DMS 273 treated with DMSO at 0.1 percent for 48 hours (cell line): Measurements from ENCODE around the gene LARP1.
"Not testable (repeated sequence)": the region's sequence is repeated elsewhere in the genome, so short reads cannot be mapped to it uniquely, and the experiment has no call there.

Experiments used
- DNase-seq: peaks from one replicate; lab custom pipeline; 2025; lab: John Stamatoyannopoulos, UW

LARP1 gene

DNA sequence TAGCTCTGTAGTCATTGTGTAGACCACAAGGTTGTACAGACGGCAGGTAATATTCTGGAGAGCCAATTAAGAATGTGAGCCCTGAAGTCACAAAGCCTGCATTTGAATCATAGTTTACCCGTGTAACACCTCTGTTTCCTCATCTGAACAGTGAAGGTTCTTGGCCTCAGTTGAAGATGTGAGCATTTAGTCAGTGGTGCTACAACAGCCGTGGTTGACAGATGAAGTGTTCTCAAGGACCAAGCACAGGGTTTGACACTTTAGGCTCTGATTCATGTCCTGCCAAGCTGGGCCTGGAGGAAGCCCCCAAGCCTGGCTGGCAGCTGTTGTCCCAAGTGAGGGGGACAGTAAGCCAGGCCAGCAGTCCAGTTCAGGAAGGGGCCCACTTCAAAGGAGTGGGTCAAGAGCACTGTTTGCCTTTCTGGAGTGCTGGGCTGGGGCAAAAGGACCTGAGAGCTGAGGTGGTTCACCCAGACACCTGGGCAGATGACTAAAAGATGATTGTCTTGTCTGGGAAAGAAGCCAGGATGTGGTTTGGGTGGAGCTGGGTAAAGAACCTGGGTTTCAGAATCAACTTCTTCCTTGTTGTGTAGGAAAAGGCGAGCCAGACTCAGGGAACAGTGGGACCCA, 74.5 kb downstream of the LARP1 start:
- no peak for DNase-seq

- no peak for DNase-seq
Measured at GRCh38 chr5:154830219-154830595, 75.0 kb downstream of the LARP1 start.

DNA sequence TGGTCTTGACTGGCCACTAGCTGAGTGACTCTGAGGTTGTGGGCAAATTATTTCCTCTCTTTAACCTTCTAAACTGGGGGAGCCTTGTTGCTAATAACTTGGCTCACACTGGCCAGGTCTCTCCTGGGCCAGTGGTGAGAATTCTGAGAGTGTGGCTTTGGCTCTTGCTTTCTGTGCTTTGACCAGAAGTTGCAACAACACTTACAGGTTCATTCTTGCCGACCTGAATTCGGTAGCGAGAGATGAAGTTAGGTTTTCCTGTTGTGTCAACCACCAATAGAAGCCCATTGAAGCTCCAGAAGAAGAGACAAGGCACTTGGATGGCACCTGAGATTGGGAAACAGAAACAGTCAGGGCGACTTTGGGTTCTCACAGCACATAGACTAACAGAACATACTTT, 75.4 kb downstream of the LARP1 start:
- DNase-seq = no peak

DNA sequence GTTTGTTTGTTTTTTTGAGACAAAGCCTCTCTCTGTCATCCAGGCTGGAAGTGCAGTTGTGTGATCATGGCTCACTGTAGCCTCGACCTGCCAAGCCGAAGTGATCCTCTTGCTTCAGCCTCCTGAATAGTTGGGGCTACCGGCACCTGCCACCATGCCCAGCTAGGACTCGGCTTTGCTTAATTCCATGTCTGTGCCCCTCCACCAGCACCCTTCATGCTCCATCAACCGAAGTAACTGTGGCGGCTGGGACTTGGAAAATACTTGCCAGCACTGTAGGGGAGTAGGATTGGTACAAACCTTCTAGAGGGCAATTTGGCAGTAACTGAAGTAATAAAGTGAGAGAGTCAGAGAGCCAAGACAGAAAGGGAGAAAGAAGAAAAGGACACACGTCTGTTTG, 76.3 kb downstream of the LARP1 start:
- no peak for DNase-seq

DNA sequence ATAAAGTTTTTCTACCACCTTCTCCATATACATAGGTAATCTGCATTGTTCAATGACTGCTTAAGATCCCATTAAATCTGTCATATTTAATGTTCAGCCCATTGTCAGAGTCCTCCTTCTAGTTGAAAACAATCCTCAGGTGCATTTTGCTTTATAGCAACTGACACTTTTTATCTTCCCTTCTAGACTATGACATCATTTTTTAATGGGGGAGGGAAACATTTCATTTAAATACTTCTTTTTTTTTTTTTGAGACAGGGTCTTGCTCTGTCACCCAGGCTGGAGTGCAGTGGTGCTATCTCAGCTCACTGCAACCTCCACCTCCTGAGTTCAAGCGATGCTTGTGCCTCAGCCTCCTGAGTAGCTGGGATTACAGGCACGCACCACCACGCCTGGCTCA, 77.6 kb downstream of the LARP1 start:
- DNase-seq = not testable (repeated sequence)

GRCh38 chr5:154834053-154834452, 78.9 kb downstream of the LARP1 start:
- DNase-seq = no peak

DNA sequence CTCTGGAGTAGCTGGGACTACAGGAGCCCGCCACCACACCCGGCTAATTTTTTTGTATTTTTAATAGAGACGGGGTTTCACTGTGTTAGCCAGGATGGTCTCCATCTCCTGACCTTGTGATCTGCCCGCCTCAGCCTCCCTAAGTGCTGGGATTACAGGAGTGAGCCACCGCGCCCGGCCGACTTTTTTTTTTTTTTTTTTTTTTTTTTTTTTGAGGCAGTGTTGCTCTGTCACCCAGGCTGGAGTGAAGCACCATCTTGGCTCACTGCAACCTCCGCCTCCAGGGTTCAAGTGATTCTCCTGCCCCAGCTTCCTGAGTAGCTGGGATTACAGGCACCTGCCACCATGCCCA, 80.5 kb downstream of the LARP1 start:
- DNase-seq = not testable (repeated sequence)

DNA sequence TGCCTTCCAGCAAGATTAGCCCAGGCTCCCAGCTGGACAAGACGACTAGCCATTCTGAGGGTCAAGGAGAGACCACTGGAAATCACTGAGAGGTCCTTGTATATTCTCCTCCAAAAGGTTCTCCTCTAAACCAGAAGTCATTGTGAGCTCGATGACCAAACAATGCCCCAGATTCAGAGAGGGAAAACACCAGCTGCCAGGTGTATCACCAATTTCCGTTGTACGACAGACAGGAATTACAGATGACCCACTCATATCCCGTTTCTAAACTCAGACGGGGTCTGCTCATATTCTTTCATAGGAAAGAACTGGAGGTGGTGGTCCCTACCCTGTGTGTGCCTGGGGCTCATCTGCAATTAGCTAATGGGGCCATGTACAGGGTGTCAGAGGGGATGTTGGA, 81.0 kb downstream of the LARP1 start:
- DNase-seq = no peak

DNA sequence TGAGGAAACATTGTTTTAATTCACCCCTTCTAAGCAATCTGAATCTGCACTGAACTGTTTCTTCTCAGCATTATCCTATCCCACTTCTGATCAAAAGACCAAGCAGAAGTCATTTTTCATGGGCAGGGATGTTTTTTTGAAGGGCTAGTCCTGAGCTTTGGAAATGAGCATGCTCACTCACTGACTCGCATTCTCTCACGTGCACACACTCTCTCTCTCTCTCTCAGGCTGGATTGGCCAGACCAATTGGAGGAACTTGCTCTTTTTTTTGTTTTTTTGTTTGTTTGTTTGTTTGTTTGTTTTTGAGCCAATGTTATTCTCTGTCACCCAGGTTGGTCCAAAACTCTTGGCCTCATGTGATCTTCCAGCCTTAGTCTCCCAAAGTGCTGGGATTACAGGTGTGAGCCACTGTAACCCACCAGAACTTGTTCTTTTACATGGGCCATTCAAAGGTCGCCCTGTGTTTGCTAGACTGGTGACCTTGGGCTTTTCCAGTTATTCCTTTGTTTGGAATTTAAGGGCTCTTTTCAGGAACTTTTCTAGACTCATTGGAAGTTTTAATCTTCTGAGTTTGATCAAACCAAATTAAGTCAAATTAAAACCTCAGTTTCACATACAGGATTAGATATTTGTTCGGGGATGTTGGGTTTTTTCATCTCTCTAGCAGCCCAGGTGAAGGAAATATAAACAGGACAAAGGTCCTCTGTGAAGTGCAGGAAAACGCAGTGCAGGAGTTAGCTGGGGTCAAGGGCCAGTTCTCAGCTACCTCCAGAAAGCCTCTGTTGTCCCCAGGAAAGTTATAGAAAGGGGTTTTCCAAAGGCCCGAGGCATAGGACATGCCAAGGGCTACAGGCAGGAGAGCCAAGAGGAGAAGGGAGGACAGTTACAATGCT, 82.1 kb downstream of the LARP1 start:
- DNase-seq = no peak

DNA sequence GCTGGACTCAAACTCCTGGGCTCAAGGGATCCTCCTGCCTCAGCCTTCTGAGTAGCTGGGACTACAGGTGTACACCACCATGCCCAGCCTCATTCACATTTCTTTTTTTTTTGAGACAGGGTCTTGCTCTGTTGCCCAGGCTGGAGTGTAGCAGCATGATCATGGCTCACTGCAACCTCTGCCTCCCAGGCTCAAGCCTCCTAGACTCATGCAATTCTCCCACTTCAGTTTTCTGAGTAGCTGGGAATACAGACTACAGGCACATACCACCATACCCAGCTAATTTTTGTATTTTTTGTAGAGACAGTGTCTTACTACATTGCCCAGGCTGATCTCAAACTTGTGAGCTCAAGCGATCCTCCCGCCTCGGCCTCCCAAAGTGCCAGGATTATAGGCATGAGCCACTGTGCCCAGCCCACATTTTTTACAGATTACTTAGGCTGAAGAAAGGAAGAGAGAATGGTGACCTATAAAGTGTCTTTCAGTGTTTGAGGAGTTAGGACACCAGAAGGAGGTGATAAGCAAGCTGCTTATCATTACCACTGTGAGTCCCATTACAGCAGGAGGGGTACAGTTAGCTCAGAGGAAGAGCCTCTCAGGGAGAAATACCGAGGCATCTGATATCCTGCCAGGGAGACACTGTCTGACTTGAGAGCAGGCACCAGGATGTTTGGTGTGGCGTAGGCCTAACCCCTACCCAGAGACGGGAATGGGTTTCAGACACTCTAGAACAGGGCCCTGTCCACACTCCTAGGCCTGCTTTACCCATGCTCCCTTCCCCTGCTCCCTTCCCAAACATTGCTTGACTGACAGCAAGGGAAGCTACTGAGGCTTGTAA, 85.5 kb downstream of the LARP1 start:
- no peak for DNase-seq

DNA sequence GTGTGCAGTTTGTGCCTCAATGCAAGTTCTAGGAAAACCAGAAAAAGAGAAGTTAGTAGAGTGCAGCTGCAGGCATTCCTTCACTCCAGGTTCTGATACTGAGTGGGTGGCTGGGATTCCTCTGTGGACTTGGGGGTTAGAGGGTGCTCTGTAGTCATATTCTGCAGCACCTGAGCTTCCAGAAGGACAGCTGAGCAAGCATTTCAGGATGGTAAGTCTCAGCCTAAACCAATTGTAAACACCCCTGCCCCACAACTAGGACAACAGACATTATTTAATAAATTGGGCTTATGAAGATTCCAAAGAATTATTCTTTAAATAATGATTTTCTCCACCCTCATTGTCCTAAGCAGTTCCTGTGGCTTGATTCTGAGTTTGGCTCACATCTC, 86.1 kb downstream of the LARP1 start:
- DNase-seq = no peak

DNA sequence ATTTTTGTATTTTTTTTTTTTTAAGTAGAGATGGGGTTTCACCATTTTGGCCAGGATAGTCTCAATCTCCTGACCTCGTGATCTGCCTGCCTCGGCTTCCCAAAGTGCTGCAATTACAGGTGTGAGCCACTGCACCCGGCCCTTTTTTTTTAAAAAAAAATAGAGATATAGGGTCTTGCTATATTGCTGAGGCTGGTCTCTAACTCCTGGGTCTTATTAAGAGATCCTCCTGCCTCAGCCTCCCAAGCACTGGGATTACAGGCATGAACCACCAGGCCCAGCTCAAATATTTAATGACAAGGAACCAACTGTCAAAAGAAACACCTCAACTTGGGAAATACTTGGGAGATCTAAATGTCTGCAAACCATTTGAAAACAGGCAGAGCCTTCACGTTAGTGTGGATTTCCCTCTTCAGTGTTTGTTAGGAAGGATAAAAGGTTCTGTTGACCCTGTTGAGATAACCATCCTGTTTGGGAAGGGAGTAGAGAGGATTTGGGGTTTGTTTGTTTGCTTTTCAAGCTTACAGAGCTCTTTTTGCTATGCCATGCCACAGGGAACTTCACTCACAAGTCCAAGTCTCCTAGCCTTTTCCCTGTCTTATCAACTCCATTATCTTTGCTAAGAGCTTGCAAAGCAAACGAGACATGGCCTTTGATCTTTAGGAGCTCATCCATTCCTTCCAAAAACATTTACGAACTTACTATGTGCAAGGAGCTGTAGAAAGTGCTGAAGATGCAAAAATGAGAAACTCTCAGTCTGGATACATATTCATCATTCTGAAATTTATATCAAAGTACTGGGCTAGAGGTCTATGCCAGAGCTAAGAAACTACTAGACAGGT, 87.7 kb downstream of the LARP1 start:
- DNase-seq = no peak

DNA sequence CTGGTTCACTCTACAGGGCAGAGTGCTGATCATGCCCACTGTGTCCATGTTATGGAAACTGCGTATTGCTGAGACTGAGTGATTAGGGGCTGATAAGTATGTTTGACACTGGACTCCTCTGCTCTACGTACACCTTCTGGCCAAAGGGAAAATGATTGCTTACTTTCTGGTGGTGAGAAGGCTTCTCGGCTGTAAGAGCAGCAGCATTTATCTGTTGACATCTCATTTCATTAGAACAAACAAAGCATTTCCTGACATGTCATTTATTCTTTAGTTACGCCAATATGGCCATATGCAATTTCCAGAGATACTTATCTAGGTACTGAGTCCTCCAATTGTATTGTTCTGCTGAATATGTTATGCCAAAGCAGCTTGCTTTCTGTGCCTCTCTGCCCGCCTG, 89.6 kb downstream of the LARP1 start:
- no peak for DNase-seq

DNA sequence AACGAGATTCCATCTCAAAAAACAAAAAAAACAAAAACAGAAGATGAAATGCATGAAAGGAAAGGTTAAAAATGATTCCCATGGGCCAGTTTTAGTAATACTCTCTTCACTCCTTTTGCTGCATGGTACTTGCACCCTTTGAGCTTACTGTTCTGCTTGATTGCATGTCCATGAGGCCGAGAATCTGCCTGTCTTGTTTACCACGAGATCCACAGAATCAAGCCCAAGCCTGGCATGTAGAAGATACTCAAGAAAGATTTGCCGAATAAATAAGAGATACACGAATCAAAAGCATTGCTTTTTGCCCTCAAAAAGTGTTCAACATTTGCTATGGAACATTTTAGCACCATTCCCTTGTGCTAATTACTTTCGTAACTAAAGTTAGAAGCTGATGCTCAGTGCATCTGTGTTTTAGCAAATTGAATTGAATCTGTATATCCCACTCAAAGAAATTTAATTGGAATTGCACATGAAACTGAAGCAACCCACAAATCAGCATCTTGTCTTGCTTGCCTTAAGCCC, 94.1 kb downstream of the LARP1 start:
- no peak for DNase-seq

GRCh38 chr5:154849791-154850201, 94.6 kb downstream of the LARP1 start:
- DNase-seq = no peak

DNA sequence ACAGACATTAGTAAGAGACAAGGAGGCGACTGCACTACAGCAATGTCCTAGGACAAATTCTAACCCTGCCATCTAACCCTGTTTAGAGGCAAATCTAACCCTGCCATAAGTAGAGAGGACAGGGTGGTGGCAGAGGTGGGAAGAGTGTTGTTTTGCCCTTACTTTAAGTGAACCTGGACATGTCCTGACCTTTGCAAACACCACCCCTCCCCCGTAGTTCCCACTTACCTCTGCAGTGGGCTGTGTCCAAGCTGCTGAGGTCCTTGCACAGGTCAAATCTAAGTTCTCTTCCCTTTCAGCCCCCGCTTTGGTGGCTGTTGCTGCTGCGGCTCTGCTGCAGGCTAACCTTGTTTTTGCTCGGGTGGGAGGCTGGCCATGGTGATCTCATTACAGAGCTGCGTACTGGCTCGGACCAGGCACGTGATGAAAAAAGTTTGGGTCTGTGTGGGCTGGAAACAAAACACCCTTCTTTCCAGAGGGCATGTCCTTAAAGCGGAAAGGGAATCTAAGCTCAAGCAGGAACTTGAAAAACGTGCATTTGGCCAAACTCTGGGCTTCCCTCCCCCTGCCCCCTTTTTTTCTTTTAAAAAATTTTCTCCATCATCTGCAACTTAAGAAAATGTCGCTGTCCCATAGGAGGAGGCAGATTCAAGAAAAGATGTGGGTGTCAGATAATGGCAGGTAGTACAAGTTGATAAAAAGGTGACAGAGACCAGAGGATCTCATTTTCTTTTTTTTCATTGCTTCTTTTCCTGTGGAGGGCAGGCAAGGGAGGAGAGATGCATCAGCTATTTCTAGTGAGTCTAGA, 95.3 kb downstream of the LARP1 start, which contains the start of gene FAXDC2:
Gene FAXDC2 (minus strand): TSS at position 349 of the 808 bp plus-strand sequence. CDS start 12,425 bp downstream, outside the sequence.
- no peak for DNase-seq

DNA sequence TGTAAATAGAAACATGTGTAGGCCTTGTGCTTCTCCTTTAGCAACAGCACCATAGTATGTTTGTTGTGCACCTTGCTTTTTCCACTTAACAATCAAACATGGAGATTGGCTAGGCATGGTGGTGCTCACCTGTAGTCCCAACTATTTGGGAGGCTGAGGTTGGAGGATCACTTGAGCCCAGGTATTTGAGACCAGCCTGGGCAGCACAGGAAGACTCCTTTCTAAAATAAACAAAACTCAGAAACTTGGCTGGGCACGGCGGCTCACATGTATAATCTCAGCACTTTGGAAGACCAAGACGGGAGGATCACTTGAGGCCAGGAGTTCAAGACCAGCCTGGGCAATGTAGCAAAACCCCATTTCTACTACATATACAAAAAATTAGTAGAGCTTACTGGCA, 96.2 kb downstream of the LARP1 start:
- DNase-seq = no peak

GRCh38 chr5:154857530-154858296, 102.5 kb downstream of the LARP1 start:
- DNase-seq = peak; percentile 96

- peak; percentile 96 for DNase-seq
Measured at GRCh38 chr5:154858297-154858971, 103.3 kb downstream of the LARP1 start, which contains the start of gene CNOT8. Gene CNOT8, plus strand, starts transcription at chr5:154858627. Its CDS starts 4,652 bp downstream, at chr5:154863279.
